Measurements from ENCODE around the gene IQCK.

IQCK gene

GRCh38 chr16:19854543-19854876, 136.4 kb downstream of the IQCK start:
- Histone ChIP-seq H3K27me3 (ENCODE audit: insufficient read depth, low read depth, severe bottlenecking) (no peaks in the 10 kb centered on the region), H3K36me3 (no peaks in the 10 kb centered on the region), H3K9me3 (ENCODE audit: severe bottlenecking) (no peaks in the 10 kb centered on the region), H3K27ac (no peak overlapping the region), H3K4me3 (ENCODE audit: low read depth, low read length) (no peak overlapping the region)
- no peak for TF ChIP-seq CTCF (IDR thresholded peaks at IDR 0.05; ENCODE audit: low read depth, low read length)
- DNase-seq, result no peak

- TF ChIP-seq CTCF (IDR thresholded peaks at IDR 0.05; ENCODE audit: low read depth, low read length), result no peak
- H3K36me3 ChIP-seq, result 0 out of 2 replicates have a peak, but pooled peaks cover 5% of the 10 kb centered on the region
Measured at GRCh38 chr16:19856120-19856519, 138.0 kb downstream of the IQCK start.

GRCh38 chr16:19857593-19858339, 139.7 kb downstream of the IQCK start:
- H3K9me3 ChIP-seq (ENCODE audit: severe bottlenecking), result no peaks in the 10 kb centered on the region
- no peak for TF ChIP-seq CTCF (IDR thresholded peaks at IDR 0.05; ENCODE audit: low read depth, low read length)
- 0 out of 2 replicates have a peak, but pooled peaks cover 5% of the 10 kb centered on the region for H3K36me3 ChIP-seq
- H3K4me3 ChIP-seq (ENCODE audit: low read depth, low read length), result no peak overlapping the region
- no peaks in the 10 kb centered on the region for H3K27me3 ChIP-seq (ENCODE audit: insufficient read depth, low read depth, severe bottlenecking)
- no peak for DNase-seq
- H3K27ac ChIP-seq, result no peak overlapping the region

More at GRCh38 chr16:19856120-19856519, 138.0 kb downstream of the IQCK start:
- no peak for DNase-seq
- Histone ChIP-seq H3K27me3 (ENCODE audit: insufficient read depth, low read depth, severe bottlenecking) (no peaks in the 10 kb centered on the region), H3K4me3 (ENCODE audit: low read depth, low read length) (no peak overlapping the region), H3K9me3 (ENCODE audit: severe bottlenecking) (no peaks in the 10 kb centered on the region), H3K27ac (no peak overlapping the region)

GRCh38 chr16:19858340-19859018, 140.4 kb downstream of the IQCK start:
- H3K36me3 ChIP-seq, result 0 out of 2 replicates have a peak, but pooled peaks cover 5% of the 10 kb centered on the region
- no peaks in the 10 kb centered on the region for H3K27me3 ChIP-seq (ENCODE audit: insufficient read depth, low read depth, severe bottlenecking)
- no peaks in the 10 kb centered on the region for H3K9me3 ChIP-seq (ENCODE audit: severe bottlenecking)
- no peak for TF ChIP-seq CTCF (IDR thresholded peaks at IDR 0.05; ENCODE audit: low read depth, low read length)
- no peak overlapping the region for H3K4me3 ChIP-seq (ENCODE audit: low read depth, low read length)
- H3K27ac ChIP-seq, result no peak overlapping the region
- no peak for DNase-seq

- no peak overlapping the region for H3K4me3 ChIP-seq (ENCODE audit: low read depth, low read length)
- no peak overlapping the region for H3K27ac ChIP-seq
- no peaks in the 10 kb centered on the region for H3K27me3 ChIP-seq (ENCODE audit: insufficient read depth, low read depth, severe bottlenecking)
- H3K9me3 ChIP-seq (ENCODE audit: severe bottlenecking), result no peaks in the 10 kb centered on the region
- H3K36me3 ChIP-seq, result peaks cover 6% of the 10 kb centered on the region; the same call in 1 of the 2 replicates
- DNase-seq, result no peak
- TF ChIP-seq CTCF (IDR thresholded peaks at IDR 0.05; ENCODE audit: low read depth, low read length), result no peak
Measured at GRCh38 chr16:19859166-19859565, 141.1 kb downstream of the IQCK start.

Measured in WERI-Rb-1 (cell line).